Keratinocyte (primary cell): Measurements from ENCODE around the gene DONSON. TPM values are rescaled to one million over a fixed set of nuclear protein-coding genes. Genes with fewer than 3 reads are reported as not detected.

ENCODE experiments used
- DNase-seq: peaks from one replicate; pipeline ENCODE4 v3.0.0-alpha.2; 2011; ENCODE audit warnings: low read depth, missing footprints, low spot score
- FAIRE-seq: peaks from 2 replicates; lab custom pipeline; 2011; peaks lifted over from hg19 to GRCh38; lab: Jason Lieb, UNC
- H2AFZ ChIP-seq: 2 replicates; pipeline ENCODE4 v1.6.0; 2012; ENCODE audit warnings: low read length, control low read depth, inconsistent platforms; ENCODE audit not compliant: control insufficient read depth
- H3K27ac ChIP-seq: 2 replicates; pipeline ENCODE4 v1.5.1; 2011; ENCODE audit warnings: low read length; ENCODE audit not compliant: control insufficient read depth, insufficient read depth
- H3K27me3 ChIP-seq: 3 replicates; pipeline ENCODE4 v1.6.0; 2011; ENCODE audit warnings: low read length; ENCODE audit not compliant: control insufficient read depth, insufficient read depth; ENCODE audit errors: extremely low read depth
- H3K36me3 ChIP-seq, 2 experiments: 2 replicates in 1 of 2; 3 replicates in 1 of 2; pipeline ENCODE4 v1.5.1; 2011; ENCODE audit warnings: low read length in 2 of 2, mild to moderate bottlenecking in 1 of 2; ENCODE audit not compliant: control insufficient read depth in 2 of 2, insufficient read depth in 2 of 2; ENCODE audit errors: extremely low read depth in 1 of 2
- H3K4me1 ChIP-seq: 3 replicates; pipeline ENCODE4 v1.5.1; 2011; ENCODE audit warnings: low read length; ENCODE audit not compliant: control insufficient read depth, insufficient read depth; ENCODE audit errors: extremely low read depth
- H3K4me2 ChIP-seq: 3 replicates; pipeline ENCODE4 v1.6.0; 2011; ENCODE audit warnings: low read depth, low read length; ENCODE audit not compliant: control insufficient read depth, insufficient read depth; ENCODE audit errors: extremely low read depth
- H3K4me3 ChIP-seq, 3 experiments: fragments of 200-600 bp in 1 of 3; sonication (generic) in 1 of 3; 2 replicates in 2 of 3; 3 replicates in 1 of 3; pipeline ENCODE4 v1.5.1; 2011 to 2016; ENCODE audit warnings: low read length in 3 of 3, mild to moderate bottlenecking in 3 of 3, control low read depth in 2 of 3, inconsistent platforms in 1 of 3, low read depth in 1 of 3, mixed read lengths in 1 of 3, mixed run types in 1 of 3, moderate library complexity in 1 of 3; ENCODE audit not compliant: control insufficient read depth in 2 of 3, insufficient read depth in 2 of 3; ENCODE audit errors: extremely low read depth in 1 of 3
- H3K79me2 ChIP-seq: 2 replicates; pipeline ENCODE4 v1.6.0; 2012; ENCODE audit warnings: low read length; ENCODE audit not compliant: control insufficient read depth, insufficient read depth
- H3K9ac ChIP-seq: 3 replicates; pipeline ENCODE4 v1.6.0; 2011; ENCODE audit warnings: low read length; ENCODE audit not compliant: control insufficient read depth, insufficient read depth; ENCODE audit errors: extremely low read depth
- H3K9me1 ChIP-seq: 3 replicates; pipeline ENCODE4 v1.6.0; 2011; ENCODE audit warnings: low read length; ENCODE audit not compliant: control insufficient read depth, insufficient read depth; ENCODE audit errors: extremely low read depth
- H3K9me3 ChIP-seq: 2 replicates; pipeline ENCODE4 v1.5.1; 2012; ENCODE audit warnings: low read depth, low read length; ENCODE audit not compliant: control insufficient read depth
- H4K20me1 ChIP-seq: 3 replicates; pipeline ENCODE4 v1.6.0; 2011; ENCODE audit warnings: low read length; ENCODE audit not compliant: control insufficient read depth, insufficient read depth; ENCODE audit errors: extremely low read depth
- CTCF ChIP-seq, 3 experiments: IDR thresholded peaks in 1 of 3; conservative IDR thresholded peaks in 1 of 3; optimal IDR thresholded peaks in 1 of 3; 2 replicates in 2 of 3; 3 replicates in 1 of 3; pipeline versions ENCODE3 to v1.5.1; 2011; ENCODE audit warnings: low read length in 3 of 3, mild to moderate bottlenecking in 3 of 3, moderate library complexity in 2 of 3, control low read depth in 1 of 3, inconsistent platforms in 1 of 3; ENCODE audit not compliant: insufficient read depth in 2 of 3; ENCODE audit errors: extremely low read depth in 1 of 3
- EZH2 ChIP-seq: IDR thresholded peaks from one replicate; pipeline ENCODE4 v1.6.1; 2012; ENCODE audit warnings: inconsistent platforms, mild to moderate bottlenecking, low read length, moderate library complexity
- dilution Hi-C: fragments of 300-500 bp; cut with MboI; formaldehyde crosslinking; loops from one replicate; pipeline ENCODE4 v1.7.0; 2020; ENCODE audit warnings: low sequenced_read_pairs; ENCODE audit not compliant: extremely low pct_ligation_motif_present
- polyA plus RNA-seq, 5 experiments: library from polyadenylated mRNA; depleted of rRNA in 3 of 5; stranded (reverse) in 3 of 5; stranded (forward) in 1 of 5; unstranded in 1 of 5; fragments of >200 nt; gene quantifications; 1 replicate in 1 of 5; 2 replicates in 3 of 5; 3 replicates in 1 of 5; pipeline versions ENCODE4 v1.2.1 to v1.2.3, GENCODE V29; 2011 to 2012; ENCODE audit warnings: missing spikeins in 2 of 5, low read depth in 1 of 5, low replicate concordance in 1 of 5

DONSON gene
- polyA plus RNA-seq, 1 donor (not counting 4 experiments of a cell fraction or from before 2014, with no cell fraction given): 17.0 TPM

- Histone ChIP-seq H3K36me3 (peaks cover 20 to 34% of the 10 kb centered on the region in 2 experiments), H3K9ac (no peak overlapping the region)
These were observed 28.7 kb downstream of the DONSON start for GRCh38 chr21:33559813-33560212.

GRCh38 chr21:33558777-33559421 lies 29.6 kb downstream of the DONSON start:
- Histone ChIP-seq H3K9me3 (no peaks in the 10 kb centered on the region), H3K4me3 (no peak overlapping the region), H2AFZ (no peak overlapping the region), H3K27ac (no peak overlapping the region), H4K20me1 (peaks cover 7% of the 10 kb centered on the region), H3K36me3 (peaks cover 27 to 42% of the 10 kb centered on the region in 2 experiments), H3K27me3 (no peaks in the 10 kb centered on the region), H3K79me2 (peaks cover 84% of the 10 kb centered on the region), H3K9me1 (no peaks in the 10 kb centered on the region), H3K4me1 (no peaks in the 10 kb centered on the region), H3K4me2 (no peak overlapping the region), H3K9ac (no peak overlapping the region)
- DNase-seq (no peak), FAIRE-seq (no peak)
- dilution Hi-C loops: no loop called here
- TF ChIP-seq EZH2 (no peak), CTCF (optimal IDR thresholded peaks at IDR 0.05 in 1 of 3, IDR thresholded peaks at IDR 0.05 in 1 of 3, conservative IDR thresholded peaks at IDR 0.05 in 1 of 3; ENCODE audit: extremely low read depth in 1 of 3, insufficient read depth in 2 of 3, low read length in 3 of 3) (no peak)

More at GRCh38 chr21:33559813-33560212, 28.7 kb downstream of the DONSON start:
- FAIRE-seq: no peak
- no peak for TF ChIP-seq CTCF (optimal IDR thresholded peaks at IDR 0.05 in 1 of 3, IDR thresholded peaks at IDR 0.05 in 1 of 3, conservative IDR thresholded peaks at IDR 0.05 in 1 of 3; ENCODE audit: extremely low read depth in 1 of 3, insufficient read depth in 2 of 3, low read length in 3 of 3)
- no peak for TF ChIP-seq EZH2
- peaks cover 80% of the 10 kb centered on the region for H3K79me2 ChIP-seq
- H3K27me3 ChIP-seq: no peaks in the 10 kb centered on the region
- no peak overlapping the region for H3K27ac ChIP-seq
- no peak overlapping the region for H2AFZ ChIP-seq
- no peaks in the 10 kb centered on the region for H3K9me1 ChIP-seq
- H3K4me1 ChIP-seq: no peaks in the 10 kb centered on the region
- dilution Hi-C loops: no loop called here
- peaks cover 4% of the 10 kb centered on the region for H4K20me1 ChIP-seq
- no peaks in the 10 kb centered on the region for H3K9me3 ChIP-seq
- no peak for DNase-seq
- no peak overlapping the region for H3K4me3 ChIP-seq
- no peak overlapping the region for H3K4me2 ChIP-seq
